NCI-H1105 (cell line): ENCODE results near the gene LCN2.

ENCODE experiments used
- DNase-seq: peaks from one replicate; lab custom pipeline; 2025; lab: John Stamatoyannopoulos, UW

Gene LCN2

DNA sequence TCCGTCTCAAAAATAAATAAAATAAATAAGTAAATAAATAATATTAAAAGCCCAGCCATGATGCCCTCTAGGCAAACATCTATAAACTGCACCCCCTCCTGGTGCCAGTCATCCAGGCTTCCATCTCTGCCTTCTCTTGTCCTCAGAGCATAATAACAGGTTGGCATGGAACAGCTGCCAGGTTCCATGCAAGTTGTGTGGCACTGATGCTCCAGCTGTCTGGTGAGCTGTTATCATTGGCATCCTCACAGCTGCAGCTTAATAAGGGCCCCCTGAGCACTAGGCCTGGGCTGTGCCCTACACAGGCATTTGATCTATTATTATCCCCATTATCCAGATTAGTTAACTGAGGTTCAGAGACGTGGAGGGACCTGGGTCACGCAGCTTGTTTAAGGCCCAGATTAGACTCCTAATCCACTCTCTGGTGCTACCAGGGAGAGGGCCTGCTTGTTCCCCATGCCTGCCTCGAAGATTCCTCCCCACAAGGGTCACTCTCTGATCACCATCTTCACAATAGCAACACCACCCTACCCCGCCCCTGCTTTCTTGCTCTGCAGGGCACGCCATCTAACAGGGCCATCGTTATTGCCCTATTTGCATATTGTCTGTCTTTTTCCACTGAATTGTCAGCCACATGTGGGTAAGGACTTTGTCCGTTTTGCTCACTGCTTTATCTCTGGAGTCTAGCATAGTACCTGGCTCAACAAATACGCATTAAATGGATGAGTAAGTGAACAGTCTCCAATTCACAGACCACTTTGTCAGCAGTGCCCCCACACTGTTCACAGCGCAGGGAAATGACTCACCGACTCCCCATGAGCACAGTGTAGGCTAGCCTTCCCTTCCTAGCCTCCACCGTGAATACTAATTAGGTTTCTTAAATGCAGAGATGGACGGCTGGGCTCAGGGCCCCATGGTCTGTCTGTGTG is 52.5 kb downstream of the LCN2 start:
- no peak for DNase-seq

DNA sequence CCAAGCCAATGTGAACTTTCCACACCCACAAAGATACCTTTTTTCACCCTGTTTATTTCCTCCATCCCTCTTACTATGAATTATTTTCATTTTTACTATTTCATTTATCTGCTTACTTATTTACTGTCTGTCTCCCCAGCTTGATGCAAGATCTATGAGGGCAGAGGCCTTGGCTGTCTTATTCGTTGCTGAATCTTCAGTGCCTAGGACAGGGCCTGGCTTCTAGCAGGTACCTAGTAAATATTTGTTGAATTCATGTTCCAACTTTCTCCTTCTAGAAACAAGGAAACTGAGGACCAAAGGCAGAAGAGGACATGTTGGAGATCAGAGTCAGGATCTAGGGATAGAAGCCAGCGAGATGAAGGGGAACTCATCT is 53.4 kb downstream of the LCN2 start:
- DNase-seq: no peak
